IMR-90 (cell line): ENCODE results near the gene SH3RF3. TPM values are rescaled to one million over a fixed set of nuclear protein-coding genes. Genes with fewer than 3 reads are reported as not detected.
A peak's percentile ranks its signal among the peaks of the same experiment; 100 is the strongest.

Experiments
- ATAC-seq: fragments of 200-7000 bp; cut with Tn5 transposase; 2 replicates; pipeline ENCODE4 v1.9.1; 2020; ENCODE audit warnings: low read depth, mild to moderate bottlenecking, moderate library complexity
- BruUV-seq: library from RNA; stranded (reverse); fragments of 400-500 nt; replicated peaks from 2 replicates; lab custom pipeline; 2021; lab: Mats Ljungman, UMichigan
- CTCF ChIA-PET: fragments of 300-600 bp; formaldehyde crosslinking; extraction: SDS; loops from one replicate; lab custom pipeline; 2021; ENCODE audit warnings: antibody characterized with exemption; lab: Yijun Ruan, JAX
- POLR2A ChIA-PET: fragments of 300-600 bp; sonication (Branson Sonifier 250); formaldehyde crosslinking; loops from one replicate; lab custom pipeline; 2022; ENCODE audit warnings: antibody characterized with exemption; ENCODE audit not compliant: unreplicated experiment; lab: Charles Lee
- DNase-seq: peaks from one replicate; pipeline ENCODE4 v3.0.0; 2013
- H2AFZ ChIP-seq: replicated peaks from 2 replicates; pipeline ENCODE3; 2013; ENCODE audit warnings: low read length, mild to moderate bottlenecking; ENCODE audit not compliant: poor library complexity
- H2AK5ac ChIP-seq: 2 replicates; pipeline ENCODE4 v1.6.1; 2013; ENCODE audit warnings: low read depth, low read length, inconsistent platforms
- H2AK9ac ChIP-seq: replicated peaks from 2 replicates; pipeline ENCODE3; 2013; ENCODE audit warnings: mild to moderate bottlenecking, low read depth, low read length, moderate library complexity; ENCODE audit not compliant: poor library complexity
- H2BK120ac ChIP-seq: 2 replicates; pipeline ENCODE4 v1.6.1; 2013; ENCODE audit warnings: low read depth, low read length, inconsistent platforms
- H2BK15ac ChIP-seq: 3 replicates; pipeline ENCODE4 v1.6.1; 2013; ENCODE audit warnings: low read depth, low read length, inconsistent platforms
- H2BK20ac ChIP-seq: 2 replicates; pipeline ENCODE4 v1.6.1; 2013; ENCODE audit warnings: low read depth, mild to moderate bottlenecking, inconsistent platforms, low read length, moderate library complexity
- H2BK5ac ChIP-seq: 2 replicates; pipeline ENCODE4 v1.6.1; 2013; ENCODE audit warnings: mild to moderate bottlenecking, low read depth, low read length, inconsistent platforms; ENCODE audit not compliant: poor library complexity, severe bottlenecking
- H3K14ac ChIP-seq: replicated peaks from 2 replicates; pipeline ENCODE4 v1.6.1; 2013; ENCODE audit warnings: low read depth, low read length, inconsistent platforms
- H3K18ac ChIP-seq: 2 replicates; pipeline ENCODE4 v1.6.1; 2013; ENCODE audit warnings: low read depth, low read length, control low read depth
- H3K23ac ChIP-seq: 2 replicates; pipeline ENCODE4 v1.6.1; 2013; ENCODE audit warnings: low read depth, low read length, inconsistent platforms
- H3K27ac ChIP-seq: 2 replicates; pipeline ENCODE4 v1.5.1; 2013; ENCODE audit warnings: mild to moderate bottlenecking, control low read depth, low read length; ENCODE audit not compliant: insufficient read depth
- H3K27me3 ChIP-seq: 2 replicates; pipeline ENCODE4 v1.6.1; 2013; ENCODE audit warnings: low read length; ENCODE audit not compliant: control insufficient read depth, insufficient read depth
- H3K36me3 ChIP-seq: 2 replicates; pipeline ENCODE4 v1.6.1; 2013; ENCODE audit warnings: low read length, mixed read lengths; ENCODE audit not compliant: control insufficient read depth, insufficient read depth
- H3K4ac ChIP-seq: 2 replicates; pipeline ENCODE4 v1.6.1; 2013; ENCODE audit warnings: low read depth, low read length, inconsistent platforms
- H3K4me1 ChIP-seq: 2 replicates; pipeline ENCODE4 v1.6.1; 2013; ENCODE audit warnings: low read length, mixed read lengths; ENCODE audit not compliant: control insufficient read depth, insufficient read depth
- H3K4me2 ChIP-seq: 2 replicates; pipeline ENCODE4 v1.6.1; 2013; ENCODE audit warnings: low read depth, mild to moderate bottlenecking, control low read depth, low read length, moderate library complexity
- H3K4me3 ChIP-seq: 2 replicates; pipeline ENCODE4 v1.5.1; 2013; ENCODE audit warnings: low read depth, mild to moderate bottlenecking, control low read depth, low read length, moderate library complexity; ENCODE audit not compliant: insufficient read depth
- H3K56ac ChIP-seq: 2 replicates; pipeline ENCODE4 v1.6.1; 2013; ENCODE audit warnings: low read length, inconsistent platforms; ENCODE audit not compliant: insufficient read depth; ENCODE audit errors: extremely low read depth
- H3K79me1 ChIP-seq, 2 experiments: 2 replicates each; pipeline ENCODE4 v1.6.1; 2013; ENCODE audit warnings: low read length in 2 of 2, inconsistent platforms in 1 of 2, low read depth in 1 of 2
- H3K9ac ChIP-seq: 2 replicates; pipeline ENCODE4 v1.6.1; 2013; ENCODE audit warnings: low read depth, low read length, control low read depth
- H3K9me1 ChIP-seq: 2 replicates; pipeline ENCODE4 v1.6.1; 2013; ENCODE audit warnings: low read length, inconsistent platforms; ENCODE audit not compliant: insufficient read depth
- H3K9me3 ChIP-seq: 2 replicates; pipeline ENCODE4 v1.6.1; 2013; ENCODE audit warnings: low read length; ENCODE audit not compliant: control insufficient read depth, insufficient read depth
- H4K20me1 ChIP-seq: 2 replicates; pipeline ENCODE4 v1.6.1; 2013; ENCODE audit warnings: low read length, inconsistent platforms; ENCODE audit not compliant: insufficient read depth
- H4K5ac ChIP-seq: 2 replicates; pipeline ENCODE4 v1.6.1; 2013; ENCODE audit warnings: mild to moderate bottlenecking, low read depth, low read length, control low read depth
- H4K8ac ChIP-seq, 2 experiments: 2 replicates each; pipeline ENCODE4 v1.6.1; 2013; ENCODE audit warnings: low read depth in 2 of 2, low read length in 2 of 2, control low read depth in 1 of 2, inconsistent platforms in 1 of 2
- H4K91ac ChIP-seq: 2 replicates; pipeline ENCODE4 v1.6.1; 2013; ENCODE audit warnings: low read depth, low read length, inconsistent platforms; ENCODE audit not compliant: insufficient read depth
- BHLHE40 ChIP-seq: fragments of 150-350 bp; IDR thresholded peaks from 2 replicates; pipeline ENCODE4 v1.6.1; 2016; ENCODE audit warnings: mild to moderate bottlenecking, low read depth, low read length
- CEBPB ChIP-seq: IDR thresholded peaks from 2 replicates; pipeline ENCODE4 v1.6.1; 2012; ENCODE audit warnings: low read depth, low read length, improper control_type of control experiment
- CHD1 ChIP-seq: IDR thresholded peaks from 2 replicates; pipeline ENCODE4 v1.6.1; 2012; ENCODE audit warnings: low read depth, low read length, improper control_type of control experiment
- CTCF ChIP-seq: conservative IDR thresholded peaks from 2 replicates; pipeline ENCODE4 v1.5.1; 2012; ENCODE audit warnings: mild to moderate bottlenecking, low read depth, low read length, improper control_type of control experiment
- ELK1 ChIP-seq: fragments of 150-350 bp; IDR thresholded peaks from 2 replicates; pipeline ENCODE4 v1.6.1; 2016; ENCODE audit warnings: low read depth, mild to moderate bottlenecking, low read length, moderate library complexity, borderline replicate concordance
- FOS ChIP-seq: fragments of 150-350 bp; IDR thresholded peaks from 2 replicates; pipeline ENCODE4 v1.6.1; 2016; ENCODE audit warnings: low read depth, low read length
- MAFK ChIP-seq: IDR thresholded peaks from 2 replicates; pipeline ENCODE4 v1.6.1; 2012; ENCODE audit warnings: low read depth, low read length, improper control_type of control experiment
- MAZ ChIP-seq: IDR thresholded peaks from 2 replicates; pipeline ENCODE4 v1.6.1; 2012; ENCODE audit warnings: low read depth, mild to moderate bottlenecking, low read length, improper control_type of control experiment, moderate library complexity, borderline replicate concordance
- MXI1 ChIP-seq: IDR thresholded peaks from 2 replicates; pipeline ENCODE4 v1.6.1; 2012; ENCODE audit warnings: low read depth, mild to moderate bottlenecking, low read length, moderate library complexity, borderline replicate concordance
- NFE2L2 ChIP-seq: fragments of 150-350 bp; IDR thresholded peaks from 2 replicates; pipeline ENCODE4 v1.6.1; 2016; ENCODE audit warnings: low read depth, mild to moderate bottlenecking, low read length
- POLR2A ChIP-seq: IDR thresholded peaks from 2 replicates; pipeline ENCODE4 v1.6.1; 2012; ENCODE audit warnings: mild to moderate bottlenecking, low read depth, low read length
- RAD21 ChIP-seq: IDR thresholded peaks from 2 replicates; pipeline ENCODE4 v1.6.1; 2012; ENCODE audit warnings: low read length, improper control_type of control experiment
- RCOR1 ChIP-seq: IDR thresholded peaks from 2 replicates; pipeline ENCODE4 v1.6.1; 2012; ENCODE audit warnings: mild to moderate bottlenecking, low read length, improper control_type of control experiment; ENCODE audit not compliant: insufficient replicate concordance
- RFX5 ChIP-seq: IDR thresholded peaks from 2 replicates; pipeline ENCODE4 v1.8.0; 2012; ENCODE audit warnings: low read depth, mild to moderate bottlenecking, low read length, moderate library complexity
- USF2 ChIP-seq: fragments of 150-350 bp; IDR thresholded peaks from 2 replicates; pipeline ENCODE4 v1.6.1; 2017; ENCODE audit warnings: mild to moderate bottlenecking, antibody characterized with exemption, low read length, low read depth
- WGBS, 2 experiments: methylation state at CpG; one replicate each; pipeline versions ENCODE4 v1.1.5 to v1.1.7; 2013; ENCODE audit warnings: missing lambda C conversion rate in 2 of 2; ENCODE audit not compliant: insufficient read length in 1 of 2; ENCODE audit errors: extremely low coverage in 2 of 2; 5-methylcytosine and 5-hydroxymethylcytosine counted together
- dilution Hi-C: fragments of 300-500 bp; cut with HindIII; formaldehyde crosslinking; loops from one replicate; pipeline ENCODE4 v1.14.3; 2018; ENCODE audit warnings: low sequenced_read_pairs; ENCODE audit not compliant: unreplicated experiment
- in situ Hi-C: fragments of 300-500 bp; cut with MboI; formaldehyde crosslinking; loops from 3 replicates; pipeline ENCODE4 v1.14.3; 2019; ENCODE audit warnings: low sequenced_read_pairs, inconsistent platforms, mixed read lengths
- intact Hi-C: fragments of 100-400 bp; cut with micrococcal nuclease; formaldehyde crosslinking; loops from 2 replicates; pipeline ENCODE4 v1.10.0; 2022
- polyA plus RNA-seq, 3 experiments: library from polyadenylated mRNA; depleted of rRNA; stranded (reverse); fragments of >200 nt; gene quantifications; 2 replicates each; pipeline ENCODE4 v1.2.3, GENCODE V29; 2012; ENCODE audit warnings: low replicate concordance in 1 of 3
- total RNA-seq: library from RNA; depleted of rRNA; stranded (reverse); fragments of >200 nt; gene quantifications from 2 replicates; pipeline ENCODE4 v1.2.3, GENCODE V29; 2012

SH3RF3 gene
- total and polyA plus RNA-seq, 2 of the 4 experiments (the other 2 are of a cell fraction): 3.4 to 5.3 TPM

- intact Hi-C loops: no loop called here
- dilution Hi-C loops: no loop called here
- CTCF ChIA-PET: no interaction called here
These were observed 130.0 kb downstream of the SH3RF3 start for GRCh38 chr2:109258905-109259540.

More at GRCh38 chr2:109258905-109259540, 130.0 kb downstream of the SH3RF3 start:
- H3K9ac ChIP-seq: no peak overlapping the region
- peaks cover 21% of the 10 kb centered on the region for H3K4me1 ChIP-seq
- peak overlapping the region; percentile 38; the same call in 1 of the 2 replicates for H2AK5ac ChIP-seq
- no peak overlapping the region for H3K23ac ChIP-seq
- H3K9me1 ChIP-seq: peaks cover 38% of the 10 kb centered on the region
- no peak overlapping the region for H2AK9ac ChIP-seq
- no peaks in the 10 kb centered on the region for H3K9me3 ChIP-seq
- H2BK15ac ChIP-seq: no peak overlapping the region
- H3K27ac ChIP-seq: no peak overlapping the region
- H3K4me3 ChIP-seq: no peak overlapping the region
- ATAC-seq (no peak), DNase-seq (no peak)
- no peak overlapping the region for H3K4ac ChIP-seq
- peaks cover 78% of the 10 kb centered on the region for H4K20me1 ChIP-seq
- WGBS, 2 experiments: 86% methylated on average over 5 of the region's 11 CpGs; no CpG with 5 or more reads in 1 of the 2 experiments
- POLR2A ChIA-PET: no interaction called here
- H3K4me2 ChIP-seq: no peak overlapping the region
- no peak overlapping the region for H4K91ac ChIP-seq
- in situ Hi-C loops: no loop called here
- H3K56ac ChIP-seq: no peak overlapping the region
- H3K18ac ChIP-seq: no peak overlapping the region
- H4K5ac ChIP-seq: no peak overlapping the region
- H2BK120ac ChIP-seq: no peak overlapping the region
- H2AFZ ChIP-seq: no peak overlapping the region
- H4K8ac ChIP-seq: no peak overlapping the region
- 0 out of 2 replicates have a peak overlapping the region, but pooled peaks have one; percentile 11 for H3K14ac ChIP-seq
- no peak overlapping the region for H2BK20ac ChIP-seq
- peaks cover 50 to 92% of the 10 kb centered on the region in 2 experiments for H3K79me1 ChIP-seq
- no peaks in the 10 kb centered on the region for H3K27me3 ChIP-seq
- no peak overlapping the region for H2BK5ac ChIP-seq
- H3K36me3 ChIP-seq: no peaks in the 10 kb centered on the region
- no peak for TF ChIP-seq CEBPB
- TF ChIP-seq USF2: no peak
- TF ChIP-seq MAFK: no peak
- TF ChIP-seq MXI1: no peak
- no peak for TF ChIP-seq RCOR1
- TF ChIP-seq FOS: no peak
- TF ChIP-seq RAD21: no peak
- TF ChIP-seq ELK1: no peak
- no peak for TF ChIP-seq NFE2L2
- no peak for TF ChIP-seq BHLHE40
- no peak for TF ChIP-seq MAZ
- no peak for TF ChIP-seq CTCF
- no peak for TF ChIP-seq RFX5
- TF ChIP-seq CHD1: no peak
- no peak for TF ChIP-seq POLR2A
- no TSS peak for BruUV-seq
